Central memory CD8-positive, alpha-beta T cell (primary cell): ENCODE results near the gene BANP.
"Not testable (repeated sequence)": the region's sequence is repeated elsewhere in the genome, so short reads cannot be mapped to it uniquely, and the experiment has no call there.

Source experiments
- ATAC-seq: fragments of 150-1000 bp; cut with Tn5 transposase; replicated peaks from 2 replicates; pipeline ENCODE4 v1.10.0; 2022; ENCODE audit warnings: mild to moderate bottlenecking, moderate FRiP score, moderate number of reproducible peaks; ENCODE audit not compliant: poor library complexity, severe bottlenecking; ENCODE audit errors: extremely low read depth
- DNase-seq, 2 donors: peaks; one replicate each; pipeline ENCODE4 v3.0.0; 2021; ENCODE audit warnings: low spot score in 2 of 2
- H3K27ac Mint-ChIP-seq: one replicate; pipeline ENCODE4 v1.8.0; 2022; ENCODE audit warnings: low read depth, mild to moderate bottlenecking, moderate library complexity, mixed read lengths
- H3K27me3 Mint-ChIP-seq: one replicate; pipeline ENCODE4 v1.8.0; 2022; ENCODE audit warnings: mixed read lengths
- H3K36me3 Mint-ChIP-seq: one replicate; pipeline ENCODE4 v1.8.0; 2022; ENCODE audit warnings: mild to moderate bottlenecking, moderate library complexity, mixed read lengths; ENCODE audit not compliant: insufficient read depth
- H3K4me1 Mint-ChIP-seq: one replicate; pipeline ENCODE4 v1.8.0; 2022; ENCODE audit warnings: mixed read lengths
- H3K4me3 Mint-ChIP-seq: one replicate; pipeline ENCODE4 v1.8.0; 2022; ENCODE audit warnings: mild to moderate bottlenecking, moderate library complexity, mixed read lengths
- H3K9me3 Mint-ChIP-seq: one replicate; pipeline ENCODE4 v1.8.0; 2022; ENCODE audit warnings: mixed read lengths

BANP gene

DNA sequence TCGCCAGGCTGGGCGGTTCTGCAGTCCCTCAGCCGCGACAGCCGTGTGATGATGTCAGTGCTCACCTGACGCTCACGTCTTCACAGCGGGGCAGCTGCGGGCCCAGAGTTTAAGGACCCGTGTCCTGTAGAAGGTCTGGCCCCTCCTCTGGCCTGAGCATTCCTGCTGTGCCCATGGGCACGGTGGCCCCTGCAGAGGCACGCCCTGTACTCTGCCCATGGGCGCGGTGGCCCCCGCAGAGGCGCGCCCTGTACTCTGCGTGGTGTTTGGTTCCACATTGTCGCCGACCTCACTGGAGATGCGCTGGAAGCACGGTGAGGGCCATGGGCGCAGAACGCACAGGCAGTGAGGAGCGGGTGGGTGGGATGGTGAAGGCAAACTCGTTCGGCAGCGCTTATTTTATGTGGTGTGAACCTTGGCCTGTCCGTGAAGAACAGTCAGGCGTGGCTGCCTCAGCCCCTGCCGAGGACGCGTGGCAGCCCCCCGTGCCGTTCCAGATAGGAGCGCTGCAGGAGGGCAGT lies 122.0 kb downstream of the BANP start:
- Mint-ChIP-seq H3K9me3 (no peaks in the 10 kb centered on the region), H3K36me3 (peaks cover 27% of the 10 kb centered on the region)
- ATAC-seq = no peak

GRCh38 chr16:88074041-88074440 lies 122.8 kb downstream of the BANP start:
- Mint-ChIP-seq H3K36me3 (peaks cover 29% of the 10 kb centered on the region), H3K27me3 (no peaks in the 10 kb centered on the region), H3K9me3 (no peaks in the 10 kb centered on the region), H3K4me3 (no peak overlapping the region), H3K27ac (no peak overlapping the region), H3K4me1 (peaks cover 6% of the 10 kb centered on the region)
- DNase-seq (no peak), ATAC-seq (no peak)

More for the DNA sequence above, 122.0 kb downstream of the BANP start:
- peaks cover 6% of the 10 kb centered on the region for H3K4me1 Mint-ChIP-seq
- no peak overlapping the region for H3K27ac Mint-ChIP-seq
- H3K27me3 Mint-ChIP-seq = no peaks in the 10 kb centered on the region
- no peak overlapping the region for H3K4me3 Mint-ChIP-seq
- DNase-seq = no peak

DNA sequence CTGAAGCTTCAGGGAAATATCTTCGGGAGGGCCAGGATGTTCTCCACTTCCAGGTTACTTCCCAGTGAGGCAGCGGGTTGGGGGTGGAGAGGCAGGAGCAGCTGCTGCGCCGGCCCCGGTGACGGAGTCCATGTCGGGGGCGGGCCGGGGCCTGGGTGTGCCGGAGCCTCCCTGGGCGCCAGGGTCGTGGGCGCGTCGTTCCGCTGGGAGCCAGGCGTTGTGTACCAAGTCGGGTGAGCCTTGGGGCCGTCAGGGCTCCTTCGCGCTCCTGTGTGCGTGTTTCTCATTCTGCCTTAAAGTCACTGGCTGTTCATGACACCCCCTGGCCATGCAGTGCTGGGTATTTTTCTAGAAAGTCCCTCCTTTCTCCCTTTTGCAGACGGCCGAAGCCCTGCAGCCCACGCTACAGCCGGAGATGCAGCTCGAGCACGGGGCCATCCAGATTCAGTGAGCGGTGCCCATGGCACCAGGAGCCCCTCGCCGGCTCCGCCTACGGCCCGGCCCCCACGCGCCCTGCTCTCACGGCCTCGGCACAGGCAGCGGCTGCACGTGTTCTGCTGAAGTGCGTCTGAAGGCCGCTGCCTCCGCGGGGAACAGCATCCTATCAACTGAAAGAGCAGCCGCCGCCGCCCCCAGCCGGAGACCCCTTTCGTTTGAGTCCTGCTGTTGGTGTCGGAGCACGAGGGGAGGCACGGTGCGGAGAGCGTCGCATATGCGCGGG lies 125.1 kb downstream of the BANP start:
- DNase-seq (no peak), ATAC-seq (no peak)
- Mint-ChIP-seq H3K27me3 (no peaks in the 10 kb centered on the region), H3K4me1 (peaks cover 6% of the 10 kb centered on the region), H3K27ac (no peak overlapping the region), H3K36me3 (peaks cover 26% of the 10 kb centered on the region), H3K9me3 (no peaks in the 10 kb centered on the region), H3K4me3 (no peak overlapping the region)

DNA sequence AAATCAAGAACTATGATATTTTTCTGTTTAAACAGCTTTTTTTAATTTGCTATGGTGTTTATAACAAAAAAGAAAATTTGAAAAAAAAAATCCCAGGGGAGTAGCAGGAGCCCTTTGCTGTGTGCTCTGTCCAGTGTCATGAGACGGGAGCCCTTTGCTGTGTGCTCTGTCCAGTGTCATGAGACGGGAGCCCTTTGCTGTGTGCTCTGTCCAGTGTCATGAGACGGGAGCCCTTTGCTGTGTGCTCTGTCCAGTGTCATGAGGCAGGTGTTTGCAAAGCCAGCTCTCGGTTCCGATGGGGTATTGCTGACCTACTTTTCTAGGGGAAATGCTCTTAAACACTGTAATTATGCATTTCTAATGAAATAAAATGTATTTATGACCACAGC lies 125.7 kb downstream of the BANP start:
- ATAC-seq, H3K27me3 Mint-ChIP-seq, H3K4me3 Mint-ChIP-seq, H3K27ac Mint-ChIP-seq, H3K4me1 Mint-ChIP-seq, DNase-seq, H3K9me3 Mint-ChIP-seq: not testable (repeated sequence)
- peaks cover 24% of the 10 kb centered on the region for H3K36me3 Mint-ChIP-seq

DNA sequence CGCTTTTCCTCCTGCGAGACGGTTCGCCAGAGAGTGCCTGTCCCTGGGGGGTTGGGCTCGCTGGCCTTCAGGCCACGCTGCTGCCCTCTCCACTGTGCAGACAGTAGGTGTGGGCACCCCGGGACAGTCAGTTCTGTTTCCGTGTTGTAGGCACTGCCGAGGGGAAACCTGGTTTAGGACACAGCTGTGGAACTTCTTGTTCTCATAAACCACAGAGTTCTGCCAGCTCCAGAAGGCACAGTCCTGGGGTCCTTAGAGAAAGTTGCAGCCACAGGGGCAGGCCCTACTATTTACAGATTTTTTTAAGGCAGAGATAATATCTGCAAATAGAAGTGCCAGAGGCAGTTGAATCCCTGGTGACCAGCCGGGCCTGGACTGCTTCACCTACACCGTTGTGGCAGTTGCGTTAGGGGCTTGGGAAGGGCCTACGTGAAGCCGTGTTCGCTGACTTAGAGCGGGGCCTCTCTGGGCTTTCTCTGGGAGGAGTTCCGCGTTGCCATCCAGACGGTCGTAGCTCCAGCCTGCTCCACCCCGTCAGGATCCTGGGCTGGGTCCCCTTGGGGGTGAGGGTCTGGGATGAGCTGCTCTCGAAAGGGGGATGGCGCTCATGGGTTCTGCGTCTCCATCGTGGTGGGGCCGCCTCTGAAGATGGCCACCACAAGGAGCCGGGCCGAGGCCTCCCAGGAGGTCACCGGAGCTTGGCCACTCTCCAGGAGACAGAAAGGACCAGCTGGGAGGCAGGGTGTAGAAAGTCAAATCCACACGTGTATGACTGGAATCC lies 126.3 kb downstream of the BANP start:
- Mint-ChIP-seq H3K4me3 (no peak overlapping the region), H3K36me3 (peaks cover 22% of the 10 kb centered on the region), H3K9me3 (no peaks in the 10 kb centered on the region), H3K4me1 (peaks cover 6% of the 10 kb centered on the region), H3K27me3 (no peaks in the 10 kb centered on the region), H3K27ac (no peak overlapping the region)
- DNase-seq = no peak
- no peak for ATAC-seq

GRCh38 chr16:88078111-88078775 lies 127.0 kb downstream of the BANP start:
- peaks cover 20% of the 10 kb centered on the region for H3K36me3 Mint-ChIP-seq
- no peak overlapping the region for H3K27ac Mint-ChIP-seq

DNA sequence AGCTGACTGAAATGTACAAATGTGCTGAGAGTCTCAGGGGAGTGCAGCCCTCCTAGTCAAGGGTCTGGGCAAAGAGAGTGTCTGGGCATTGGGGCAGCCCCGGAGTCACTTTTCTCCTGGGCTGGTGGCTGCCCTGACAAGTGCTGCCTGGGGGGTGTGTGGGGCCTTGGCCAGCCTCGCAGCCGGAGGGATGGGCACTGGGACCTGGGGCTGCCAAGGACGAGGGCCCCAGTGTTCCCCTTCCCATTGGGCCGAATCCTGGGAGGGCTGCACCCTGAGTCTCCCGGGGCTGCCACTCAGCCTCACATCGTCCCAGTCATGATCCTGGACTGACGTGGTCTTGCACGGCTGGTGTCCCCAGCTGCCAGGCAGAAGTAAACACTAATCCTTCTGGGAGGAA lies 132.3 kb downstream of the BANP start:
- Mint-ChIP-seq H3K27me3 (no peaks in the 10 kb centered on the region), H3K9me3 (no peaks in the 10 kb centered on the region), H3K36me3 (peaks cover under 1% of the 10 kb centered on the region), H3K4me3 (no peak overlapping the region), H3K4me1 (no peaks in the 10 kb centered on the region), H3K27ac (no peak overlapping the region)
- no peak for ATAC-seq
- no peak for DNase-seq

More at GRCh38 chr16:88078111-88078775, 127.0 kb downstream of the BANP start:
- DNase-seq (no peak), ATAC-seq (no peak)
- H3K27me3 Mint-ChIP-seq = no peaks in the 10 kb centered on the region
- H3K9me3 Mint-ChIP-seq = no peaks in the 10 kb centered on the region
- H3K4me1 Mint-ChIP-seq = peaks cover 6% of the 10 kb centered on the region
- no peak overlapping the region for H3K4me3 Mint-ChIP-seq

- no peak overlapping the region for H3K4me3 Mint-ChIP-seq
- no peaks in the 10 kb centered on the region for H3K27me3 Mint-ChIP-seq
- no peak overlapping the region for H3K27ac Mint-ChIP-seq
- no peak for DNase-seq
- H3K36me3 Mint-ChIP-seq = no peaks in the 10 kb centered on the region
- no peaks in the 10 kb centered on the region for H3K4me1 Mint-ChIP-seq
- no peak for ATAC-seq
- H3K9me3 Mint-ChIP-seq = no peaks in the 10 kb centered on the region
Measured at GRCh38 chr16:88084881-88085280, 133.6 kb downstream of the BANP start.

GRCh38 chr16:88086571-88087516 lies 135.6 kb downstream of the BANP start:
- ATAC-seq = no peak
- H3K27me3 Mint-ChIP-seq = no peaks in the 10 kb centered on the region
- no peak overlapping the region for H3K27ac Mint-ChIP-seq
- no peaks in the 10 kb centered on the region for H3K9me3 Mint-ChIP-seq
- H3K4me3 Mint-ChIP-seq = no peak overlapping the region
- no peaks in the 10 kb centered on the region for H3K4me1 Mint-ChIP-seq
- H3K36me3 Mint-ChIP-seq = no peaks in the 10 kb centered on the region
- no peak for DNase-seq

DNA sequence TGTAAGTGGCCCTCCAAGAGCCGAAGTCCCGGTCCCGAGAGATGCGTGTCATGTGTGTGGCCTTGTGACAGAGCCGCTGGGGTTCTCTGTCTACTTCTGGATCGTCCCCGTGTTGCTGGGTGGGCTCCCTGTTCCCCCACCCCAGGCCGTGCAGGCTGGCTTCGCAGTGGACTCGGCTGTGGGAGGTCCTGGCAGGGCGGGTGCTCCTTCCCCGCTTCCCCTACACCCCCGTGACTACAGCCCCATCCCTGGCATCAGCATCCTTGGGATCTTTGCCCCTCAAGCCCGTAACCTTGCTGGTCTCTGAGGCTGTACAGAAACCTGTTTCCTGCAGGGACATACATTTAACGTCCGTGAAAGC lies 136.3 kb downstream of the BANP start:
- Mint-ChIP-seq H3K27ac (no peak overlapping the region), H3K4me3 (no peak overlapping the region), H3K9me3 (no peaks in the 10 kb centered on the region), H3K36me3 (no peaks in the 10 kb centered on the region), H3K27me3 (no peaks in the 10 kb centered on the region), H3K4me1 (no peaks in the 10 kb centered on the region)
- no peak for DNase-seq
- ATAC-seq = no peak

- Mint-ChIP-seq H3K36me3 (no peaks in the 10 kb centered on the region), H3K4me1 (no peaks in the 10 kb centered on the region), H3K9me3 (no peaks in the 10 kb centered on the region), H3K4me3 (no peak overlapping the region), H3K27me3 (no peaks in the 10 kb centered on the region), H3K27ac (no peak overlapping the region)
- ATAC-seq (no peak), DNase-seq (no peak)
Measured at GRCh38 chr16:88088161-88088581, 136.9 kb downstream of the BANP start.

GRCh38 chr16:88088611-88089010 lies 137.4 kb downstream of the BANP start:
- H3K27me3 Mint-ChIP-seq, H3K4me3 Mint-ChIP-seq, H3K36me3 Mint-ChIP-seq, H3K4me1 Mint-ChIP-seq, H3K27ac Mint-ChIP-seq, DNase-seq, ATAC-seq, H3K9me3 Mint-ChIP-seq: not testable (repeated sequence)
